AG09309 (cell line): ENCODE measurements around the gene MCM7.
A peak's percentile ranks its signal among the peaks of the same experiment; 100 is the strongest.
"Not testable (repeated sequence)": the region's sequence is repeated elsewhere in the genome, so short reads cannot be mapped to it uniquely, and the experiment has no call there.

ENCODE experiments used
- DNase-seq: peaks from one replicate; pipeline ENCODE4 v3.0.0-alpha.2; 2010; ENCODE audit warnings: low read depth
- H3K4me3 ChIP-seq: 2 replicates; pipeline ENCODE4 v1.5.1; 2011; ENCODE audit warnings: mild to moderate bottlenecking, low read depth, low read length, moderate library complexity; ENCODE audit not compliant: control insufficient read depth
- TF ChIP-seq, protein P1 (sequence below): IDR thresholded peaks from 2 replicates; pipeline ENCODE4 v1.5.1; 2011; ENCODE audit warnings: mild to moderate bottlenecking, low read depth, low read length, inconsistent platforms; ENCODE audit not compliant: insufficient read depth, control insufficient read depth; ENCODE audit errors: missing control alignments

MCM7 gene

DNA sequence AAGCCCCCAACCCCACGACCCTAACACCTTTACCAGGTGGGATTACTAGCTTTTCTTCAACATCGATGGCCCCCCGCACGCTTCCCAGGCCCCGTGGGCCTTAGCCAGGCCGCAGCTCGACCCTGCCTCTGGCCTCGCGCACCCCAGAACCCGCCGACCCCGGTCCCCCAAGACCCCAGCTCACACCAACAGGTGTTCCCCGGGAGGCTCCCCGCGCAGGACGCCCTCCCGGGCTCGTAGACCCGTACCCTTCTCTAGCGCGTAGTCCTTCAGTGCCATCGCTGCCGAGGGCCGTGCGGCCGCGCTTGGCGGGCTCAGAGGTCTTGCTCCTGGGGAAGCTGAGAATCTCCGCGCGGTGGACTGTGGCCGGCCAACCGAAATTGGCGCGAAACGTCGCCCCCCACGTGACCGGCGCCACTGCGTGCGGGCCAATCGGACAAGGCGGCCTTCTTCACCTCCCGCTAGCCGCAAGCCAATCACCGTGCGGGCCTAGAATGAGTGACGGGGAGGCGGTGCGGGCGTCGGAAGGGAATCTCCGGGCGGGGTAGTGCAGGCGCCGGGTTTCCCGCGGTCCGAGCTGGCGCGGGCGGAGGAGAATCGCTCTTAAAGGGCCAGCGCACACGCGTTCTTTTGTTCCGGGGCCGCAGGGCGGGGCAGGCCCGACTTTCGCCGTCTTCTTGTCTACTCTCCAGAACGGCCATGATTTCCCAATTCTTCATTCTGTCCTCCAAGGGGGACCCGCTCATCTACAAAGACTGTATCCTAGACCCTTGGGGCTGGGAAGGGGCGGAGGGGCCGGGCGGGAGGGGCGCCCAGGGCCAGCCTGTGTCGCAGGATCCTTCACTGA, at the start of gene MCM7, which contains the start of gene AP4M1:
Gene MCM7, minus strand, starts transcription at position 382 of the 847 bp plus-strand sequence. Its CDS starts 103 bp downstream, at position 279.
Gene AP4M1, plus strand, starts transcription at position 628 of the 847 bp plus-strand sequence. Its CDS starts 72 bp downstream, at position 700.
- peak within 1 kb of the TSS; percentile 93 for H3K4me3 ChIP-seq
- peak; percentile 94 for DNase-seq
- TF ChIP-seq, protein P1, sequence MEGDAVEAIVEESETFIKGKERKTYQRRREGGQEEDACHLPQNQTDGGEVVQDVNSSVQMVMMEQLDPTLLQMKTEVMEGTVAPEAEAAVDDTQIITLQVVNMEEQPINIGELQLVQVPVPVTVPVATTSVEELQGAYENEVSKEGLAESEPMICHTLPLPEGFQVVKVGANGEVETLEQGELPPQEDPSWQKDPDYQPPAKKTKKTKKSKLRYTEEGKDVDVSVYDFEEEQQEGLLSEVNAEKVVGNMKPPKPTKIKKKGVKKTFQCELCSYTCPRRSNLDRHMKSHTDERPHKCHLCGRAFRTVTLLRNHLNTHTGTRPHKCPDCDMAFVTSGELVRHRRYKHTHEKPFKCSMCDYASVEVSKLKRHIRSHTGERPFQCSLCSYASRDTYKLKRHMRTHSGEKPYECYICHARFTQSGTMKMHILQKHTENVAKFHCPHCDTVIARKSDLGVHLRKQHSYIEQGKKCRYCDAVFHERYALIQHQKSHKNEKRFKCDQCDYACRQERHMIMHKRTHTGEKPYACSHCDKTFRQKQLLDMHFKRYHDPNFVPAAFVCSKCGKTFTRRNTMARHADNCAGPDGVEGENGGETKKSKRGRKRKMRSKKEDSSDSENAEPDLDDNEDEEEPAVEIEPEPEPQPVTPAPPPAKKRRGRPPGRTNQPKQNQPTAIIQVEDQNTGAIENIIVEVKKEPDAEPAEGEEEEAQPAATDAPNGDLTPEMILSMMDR: no peak

DNA sequence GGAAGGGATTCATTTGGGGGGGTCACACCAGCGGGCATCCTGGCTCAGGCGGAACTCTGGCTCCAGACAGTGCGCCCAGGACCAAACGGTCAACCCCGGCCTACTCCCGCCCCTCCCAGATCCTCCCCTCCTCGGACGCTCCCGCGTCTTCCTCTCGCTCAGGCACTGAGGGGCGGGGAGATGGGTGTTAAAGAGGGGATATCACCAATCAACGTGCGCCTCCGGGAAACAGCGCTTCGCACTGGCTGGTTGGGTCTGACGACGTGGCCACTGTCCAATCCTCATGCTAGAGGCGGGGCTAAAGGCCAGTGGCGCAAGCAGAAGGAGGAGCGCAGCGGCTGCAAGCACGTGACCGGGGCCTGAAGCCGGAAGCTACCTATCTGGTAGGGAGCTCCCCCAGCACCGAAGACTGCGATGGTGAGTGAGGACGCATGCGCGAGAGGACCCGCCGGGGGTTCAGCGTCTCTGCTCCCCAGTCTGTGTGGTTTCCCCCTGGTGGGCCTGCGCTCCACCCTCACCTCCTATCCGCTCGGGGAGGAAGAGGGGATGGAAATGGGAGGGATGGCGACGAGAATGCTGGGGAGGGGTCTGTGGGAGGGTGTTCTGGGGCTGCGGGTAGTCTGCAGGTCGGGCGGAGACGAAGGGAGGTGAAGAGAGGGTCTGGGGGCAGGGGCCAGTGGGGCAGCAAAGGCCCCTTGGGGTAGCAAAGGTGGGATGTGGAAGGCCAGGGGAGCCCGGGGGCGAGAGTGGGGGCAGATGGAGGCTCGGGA, 47.5 kb upstream of the MCM7 start, which contains the start of gene LAMTOR4:
Gene LAMTOR4, plus strand, starts transcription at position 360 of the 770 bp plus-strand sequence. Its CDS starts 55 bp downstream, at position 415.
- DNase-seq: peak; percentile 95
- peak within 1 kb of the TSS; percentile 88 for H3K4me3 ChIP-seq
- TF ChIP-seq, protein P1: no peak

DNA sequence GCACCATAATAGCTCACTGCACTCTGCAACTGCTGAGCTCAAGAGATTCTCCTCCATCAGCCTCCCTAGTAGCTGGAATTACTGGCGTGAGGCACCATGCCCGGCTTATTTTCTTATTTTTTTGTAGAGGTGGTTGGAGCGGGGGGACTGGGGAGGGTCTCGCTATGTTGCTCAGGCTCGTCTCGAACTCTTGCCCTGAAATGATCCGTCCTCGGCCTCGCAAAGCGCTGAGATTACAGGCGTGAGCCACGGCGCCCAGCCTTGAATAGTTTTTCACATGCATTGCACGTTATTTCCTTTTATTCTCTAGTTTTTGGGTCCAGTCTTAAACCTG, 47.0 kb upstream of the MCM7 start:
- DNase-seq: no peak
- peak overlapping the region; percentile 88 for H3K4me3 ChIP-seq
- TF ChIP-seq, protein P1: no peak

DNA sequence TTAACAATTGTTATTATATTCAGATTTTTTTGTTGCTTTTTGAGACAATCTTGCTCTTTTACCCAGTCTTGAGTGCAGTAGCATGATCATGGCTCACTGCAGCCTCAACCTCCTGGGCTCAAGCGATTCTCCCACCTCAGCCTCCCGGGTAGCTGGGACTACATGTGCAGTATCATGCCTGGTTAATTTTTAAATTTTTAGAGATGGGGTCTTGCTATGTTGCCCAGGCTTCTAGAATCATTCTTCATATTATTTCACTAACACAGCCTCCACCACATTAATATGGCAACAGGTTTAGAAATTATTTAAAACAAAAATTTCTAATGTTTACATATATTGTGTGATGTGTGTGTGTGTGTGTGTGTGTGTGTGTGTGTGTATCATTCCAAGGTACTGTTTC, 46.1 kb upstream of the MCM7 start:
- no peak overlapping the region for H3K4me3 ChIP-seq
- TF ChIP-seq, protein P1: no peak
- no peak for DNase-seq

DNA sequence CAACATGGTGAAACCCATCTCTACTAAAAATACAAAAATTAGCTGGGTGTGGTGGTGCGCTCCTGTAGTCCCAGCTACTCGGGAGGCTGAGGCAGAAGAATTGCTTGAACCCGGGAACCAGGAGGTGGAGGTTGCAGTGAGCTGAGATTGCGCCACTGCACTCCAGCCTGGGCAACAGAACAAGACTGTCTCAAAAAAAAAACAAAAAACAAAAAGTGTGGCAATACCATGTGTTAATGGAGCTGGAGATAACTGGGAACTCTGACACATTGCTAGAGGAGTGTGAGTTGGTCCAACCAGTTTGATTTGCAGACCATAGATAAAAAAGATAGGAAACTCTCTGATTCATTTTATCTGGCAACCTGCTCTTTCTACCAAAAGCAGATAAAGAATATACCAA, 45.2 kb upstream of the MCM7 start:
- H3K4me3 ChIP-seq: not testable (repeated sequence)
- DNase-seq: peak; percentile 74

DNA sequence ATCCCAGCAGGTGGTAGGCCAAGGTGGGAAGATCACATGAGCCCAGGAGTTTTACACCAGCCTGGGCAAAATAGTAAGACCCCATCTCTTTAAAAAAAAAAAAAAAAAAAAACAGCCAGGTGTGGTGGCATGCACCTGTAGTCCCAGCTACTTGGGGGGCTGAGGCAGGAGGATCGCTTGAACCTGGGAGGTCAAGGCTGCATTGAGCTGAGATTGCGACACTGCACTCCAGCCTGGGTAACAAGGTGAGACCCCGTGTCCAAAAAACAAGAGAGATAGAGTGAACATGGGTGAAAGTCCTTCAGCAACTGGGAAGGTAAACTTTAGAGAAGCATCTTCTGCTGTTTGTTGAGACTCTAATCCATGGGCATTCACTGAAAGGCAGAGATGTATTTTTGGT, 41.3 kb upstream of the MCM7 start:
- TF ChIP-seq, protein P1: no peak
- H3K4me3 ChIP-seq: no peak overlapping the region

DNA sequence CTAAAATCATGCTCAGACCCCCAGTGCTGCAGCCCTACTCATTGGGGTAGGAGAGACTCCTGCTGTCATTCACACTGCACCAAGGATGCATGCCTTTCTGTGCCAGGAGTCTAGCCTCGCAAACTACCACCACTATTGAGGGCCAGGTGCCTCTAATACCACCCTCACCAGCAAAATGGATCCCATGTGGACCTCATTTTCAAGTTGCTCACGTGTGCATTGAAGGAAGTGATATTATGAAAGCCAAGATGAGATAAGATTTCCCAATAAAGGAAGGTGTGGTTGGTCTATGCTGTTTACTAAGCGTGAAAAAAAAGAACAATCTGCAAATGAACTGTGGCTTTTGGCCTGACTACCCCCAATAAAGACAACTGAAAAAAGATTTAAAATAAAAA, 40.4 kb upstream of the MCM7 start:
- TF ChIP-seq, protein P1: no peak
- DNase-seq: no peak
- no peak overlapping the region for H3K4me3 ChIP-seq

More for the DNA sequence above, 41.3 kb upstream of the MCM7 start:
- DNase-seq: no peak
